BE2C (cell line): ENCODE results near the gene ATP13A3.

Source experiments
- DNase-seq: peaks from one replicate; pipeline ENCODE4 v3.0.0-alpha.2; 2020
- H3K27me3 ChIP-seq: fragments of 250-450 bp; sonication (Bioruptor Pico); 2 replicates; pipeline ENCODE4 v1.5.1; 2020; ENCODE audit warnings: mild to moderate bottlenecking
- H3K36me3 ChIP-seq: fragments of 250-450 bp; sonication (Bioruptor Pico); 2 replicates; pipeline ENCODE4 v1.5.1; 2020; ENCODE audit warnings: mild to moderate bottlenecking
- H3K4me1 ChIP-seq: fragments of 250-450 bp; sonication (Bioruptor Pico); 2 replicates; pipeline ENCODE4 v1.5.1; 2020
- H3K4me3 ChIP-seq: 2 replicates; pipeline ENCODE4 v1.5.1; 2011; ENCODE audit warnings: low read depth, low read length
- H3K9me3 ChIP-seq: fragments of 250-450 bp; sonication (Bioruptor Pico); 2 replicates; pipeline ENCODE4 v1.5.1; 2020
- TF ChIP-seq, protein P1 (sequence below): IDR thresholded peaks from 2 replicates; pipeline ENCODE4 v1.5.1; 2012; ENCODE audit warnings: mild to moderate bottlenecking, low read depth, low read length

ATP13A3 gene

DNA sequence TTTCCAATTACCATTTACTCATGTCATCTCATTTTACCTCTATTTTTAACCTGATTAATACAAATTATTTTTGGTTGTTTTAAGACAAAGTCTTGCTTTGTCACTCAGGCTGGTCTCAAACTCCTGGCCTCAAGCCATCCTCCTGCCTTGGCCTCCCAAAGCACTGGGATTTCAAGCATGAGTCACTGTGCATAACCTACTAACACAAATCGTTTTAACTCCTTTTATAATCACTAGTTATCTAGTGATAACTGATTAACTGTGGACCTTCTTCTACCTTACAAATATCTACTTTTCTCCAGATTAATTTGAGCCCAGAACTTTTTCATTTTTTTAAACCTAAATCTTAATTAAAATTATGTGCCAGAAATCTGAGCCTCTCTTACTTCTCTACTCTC lies 4.6 kb downstream of the ATP13A3 start:
- Histone ChIP-seq H3K9me3 (no peaks in the 10 kb centered on the region), H3K27me3 (no peaks in the 10 kb centered on the region), H3K36me3 (peaks cover 38% of the 10 kb centered on the region), H3K4me3 (no peak overlapping the region), H3K4me1 (peaks cover 5% of the 10 kb centered on the region)
- no peak for DNase-seq
- TF ChIP-seq, protein P1, sequence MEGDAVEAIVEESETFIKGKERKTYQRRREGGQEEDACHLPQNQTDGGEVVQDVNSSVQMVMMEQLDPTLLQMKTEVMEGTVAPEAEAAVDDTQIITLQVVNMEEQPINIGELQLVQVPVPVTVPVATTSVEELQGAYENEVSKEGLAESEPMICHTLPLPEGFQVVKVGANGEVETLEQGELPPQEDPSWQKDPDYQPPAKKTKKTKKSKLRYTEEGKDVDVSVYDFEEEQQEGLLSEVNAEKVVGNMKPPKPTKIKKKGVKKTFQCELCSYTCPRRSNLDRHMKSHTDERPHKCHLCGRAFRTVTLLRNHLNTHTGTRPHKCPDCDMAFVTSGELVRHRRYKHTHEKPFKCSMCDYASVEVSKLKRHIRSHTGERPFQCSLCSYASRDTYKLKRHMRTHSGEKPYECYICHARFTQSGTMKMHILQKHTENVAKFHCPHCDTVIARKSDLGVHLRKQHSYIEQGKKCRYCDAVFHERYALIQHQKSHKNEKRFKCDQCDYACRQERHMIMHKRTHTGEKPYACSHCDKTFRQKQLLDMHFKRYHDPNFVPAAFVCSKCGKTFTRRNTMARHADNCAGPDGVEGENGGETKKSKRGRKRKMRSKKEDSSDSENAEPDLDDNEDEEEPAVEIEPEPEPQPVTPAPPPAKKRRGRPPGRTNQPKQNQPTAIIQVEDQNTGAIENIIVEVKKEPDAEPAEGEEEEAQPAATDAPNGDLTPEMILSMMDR: no peak

DNA sequence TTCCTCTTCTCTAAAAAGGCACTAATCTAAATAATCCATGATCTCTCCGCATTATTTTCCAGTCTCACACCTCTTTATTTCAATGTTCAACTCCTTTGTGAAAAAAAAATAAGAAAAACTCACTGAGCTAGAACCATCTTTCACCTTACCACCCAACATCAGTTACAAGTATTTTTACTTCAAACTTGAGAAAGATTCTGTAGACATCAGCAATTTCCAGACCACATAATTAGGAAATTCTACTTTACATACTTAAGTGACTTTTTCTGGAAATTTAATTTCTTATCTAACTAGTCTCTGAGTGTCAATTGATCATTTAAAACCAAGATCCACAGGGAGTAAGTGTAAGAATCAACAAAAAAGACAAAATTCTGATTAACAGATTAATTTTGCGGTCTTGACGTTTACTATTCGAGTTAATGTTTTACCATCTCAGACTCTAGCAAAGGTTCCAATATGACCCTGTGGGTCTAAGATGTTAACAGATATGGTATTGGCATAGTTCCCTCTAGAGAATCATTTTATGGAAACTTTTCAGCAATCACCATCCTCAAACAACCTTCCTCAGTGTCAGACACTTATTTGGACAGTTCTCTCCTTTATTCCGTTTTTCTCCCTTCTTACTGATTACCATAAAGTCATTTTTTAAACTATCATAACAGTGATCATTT lies 5.1 kb downstream of the ATP13A3 start:
- no peak overlapping the region for H3K4me3 ChIP-seq
- H3K27me3 ChIP-seq: no peaks in the 10 kb centered on the region
- DNase-seq: no peak
- peaks cover 38% of the 10 kb centered on the region for H3K36me3 ChIP-seq
- H3K4me1 ChIP-seq: peaks cover 9% of the 10 kb centered on the region
- no peaks in the 10 kb centered on the region for H3K9me3 ChIP-seq
- TF ChIP-seq, protein P1: no peak

DNA sequence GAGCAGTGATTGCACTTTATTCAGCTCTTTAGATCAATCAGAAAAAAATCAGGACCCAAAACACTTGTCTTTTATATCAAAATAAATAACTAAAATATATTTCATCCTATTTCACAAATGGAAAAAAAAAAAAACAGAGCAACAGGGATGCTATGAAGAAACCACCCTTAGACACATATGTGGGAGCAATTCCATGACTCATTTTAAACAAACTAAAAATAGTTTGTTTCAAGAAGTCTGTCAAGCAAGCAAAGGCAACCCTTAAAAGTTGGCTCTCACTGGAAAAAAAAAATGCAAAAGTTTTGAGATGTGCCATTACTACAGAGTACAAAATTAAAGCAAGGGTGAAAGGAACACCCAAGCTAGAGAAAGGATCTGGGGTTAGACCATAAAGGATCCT lies 5.7 kb downstream of the ATP13A3 start:
- Histone ChIP-seq H3K4me3 (no peak overlapping the region), H3K36me3 (peaks cover 38% of the 10 kb centered on the region), H3K9me3 (no peaks in the 10 kb centered on the region), H3K4me1 (peaks cover 9% of the 10 kb centered on the region), H3K27me3 (no peaks in the 10 kb centered on the region)
- TF ChIP-seq, protein P1: no peak
- DNase-seq: no peak

DNA sequence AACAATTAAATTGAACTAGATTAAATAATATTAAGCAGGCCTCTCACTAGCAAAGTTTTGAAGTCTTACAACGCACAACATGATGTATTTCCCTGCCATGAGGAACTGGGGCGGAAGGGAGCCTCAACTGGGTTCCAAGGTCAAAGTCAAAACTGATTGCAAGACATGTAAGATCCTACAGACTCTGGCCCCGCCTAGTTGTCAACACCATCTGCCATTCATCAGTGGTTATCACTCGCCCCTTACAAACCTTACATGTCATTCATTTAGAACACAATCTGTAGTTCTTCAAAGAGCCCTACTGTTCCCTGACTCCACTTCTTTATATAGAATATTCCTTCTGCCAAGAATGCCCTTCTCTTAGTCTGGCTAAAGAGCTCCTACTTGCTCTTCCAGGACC lies 10.0 kb downstream of the ATP13A3 start:
- no peak overlapping the region for H3K4me3 ChIP-seq
- no peaks in the 10 kb centered on the region for H3K9me3 ChIP-seq
- no peak for DNase-seq
- peaks cover 13% of the 10 kb centered on the region for H3K36me3 ChIP-seq
- TF ChIP-seq, protein P1: no peak
- H3K4me1 ChIP-seq: peaks cover 9% of the 10 kb centered on the region
- no peaks in the 10 kb centered on the region for H3K27me3 ChIP-seq

DNA sequence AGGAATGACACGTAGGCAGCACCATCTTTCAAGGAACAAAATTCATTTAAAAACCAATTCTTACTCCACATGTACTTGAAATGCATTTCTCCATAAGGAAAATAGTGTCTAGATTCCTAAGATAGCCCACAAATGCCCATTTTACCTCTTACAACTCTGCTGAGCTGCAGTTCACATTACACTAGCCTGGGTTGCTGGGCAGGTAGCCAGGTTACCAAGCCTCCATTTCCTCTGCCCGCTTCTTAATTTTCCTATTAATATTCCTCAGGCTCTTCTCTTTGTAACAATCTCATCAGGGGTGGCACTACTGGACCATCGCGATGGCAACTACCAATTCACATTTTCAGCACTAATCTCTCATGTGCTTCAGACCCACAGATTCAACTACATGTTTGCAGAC lies 10.8 kb downstream of the ATP13A3 start:
- no peaks in the 10 kb centered on the region for H3K27me3 ChIP-seq
- H3K9me3 ChIP-seq: no peaks in the 10 kb centered on the region
- TF ChIP-seq, protein P1: no peak
- H3K36me3 ChIP-seq: peaks cover 11% of the 10 kb centered on the region
- no peak for DNase-seq
- no peak overlapping the region for H3K4me3 ChIP-seq
- H3K4me1 ChIP-seq: peaks cover 9% of the 10 kb centered on the region

DNA sequence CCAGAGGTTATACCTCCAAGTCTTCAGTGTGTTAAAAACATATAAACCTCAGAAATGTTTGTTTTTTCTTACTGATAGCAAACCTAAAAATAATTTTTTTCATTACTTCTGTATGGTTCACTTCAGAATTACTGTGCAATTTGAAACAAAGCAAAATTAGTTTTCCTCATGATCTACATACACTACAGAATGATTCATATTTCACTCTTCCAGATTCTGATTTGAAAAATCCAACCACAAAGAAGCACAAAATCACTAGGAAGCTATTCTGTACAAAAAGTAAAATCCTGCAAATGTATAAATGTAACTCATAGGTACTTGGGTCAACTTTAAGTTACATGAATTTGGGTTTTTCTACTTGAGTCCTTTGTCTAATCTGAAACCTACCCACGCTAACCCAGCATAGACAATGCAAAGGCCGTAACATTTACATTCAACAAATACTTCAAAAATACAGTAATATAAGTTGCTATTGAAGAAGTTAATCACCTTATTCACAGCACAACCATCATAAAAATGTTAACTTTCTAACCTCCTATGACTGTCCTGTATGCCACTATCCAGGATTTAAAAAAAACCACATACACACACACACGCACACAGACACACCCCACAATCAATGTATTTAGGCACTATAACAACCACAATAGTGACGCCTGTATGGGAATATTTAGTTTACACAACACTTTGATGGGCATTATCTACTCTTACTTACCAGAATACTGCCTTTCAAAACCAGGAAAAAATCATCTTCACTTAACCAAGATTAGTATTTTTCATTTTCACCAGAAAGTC lies 11.5 kb downstream of the ATP13A3 start:
- Histone ChIP-seq H3K4me3 (no peak overlapping the region), H3K27me3 (no peaks in the 10 kb centered on the region), H3K4me1 (peaks cover 9% of the 10 kb centered on the region), H3K36me3 (peaks cover 11% of the 10 kb centered on the region), H3K9me3 (no peaks in the 10 kb centered on the region)
- no peak for DNase-seq
- TF ChIP-seq, protein P1: no peak
